Neural crest cell (in vitro differentiated cells): ENCODE data around the gene S100PBP. TPM values are rescaled to one million over a fixed set of nuclear protein-coding genes. Genes with fewer than 3 reads are reported as not detected.

Experiments used
- DNase-seq: peaks from one replicate; pipeline ENCODE4 v3.0.0; 2021; ENCODE audit warnings: low read depth, mixed read lengths, low spot score
- H3K27ac Mint-ChIP-seq: one replicate; pipeline ENCODE4 v1.8.0; 2021; ENCODE audit warnings: mild to moderate bottlenecking, mixed read lengths; ENCODE audit not compliant: unreplicated experiment
- H3K27me3 Mint-ChIP-seq: 2 replicates; pipeline ENCODE4 v1.8.0; 2021; ENCODE audit warnings: low read depth, mild to moderate bottlenecking, mixed read lengths
- H3K36me3 Mint-ChIP-seq: 2 replicates; pipeline ENCODE4 v1.8.0; 2021; ENCODE audit warnings: low read depth, mild to moderate bottlenecking, mixed read lengths
- H3K4me1 Mint-ChIP-seq: 2 replicates; pipeline ENCODE4 v1.8.0; 2021; ENCODE audit warnings: mixed read lengths
- H3K4me3 Mint-ChIP-seq: one replicate; pipeline ENCODE4 v1.8.0; 2021; ENCODE audit warnings: mild to moderate bottlenecking, mixed read lengths
- H3K9me3 Mint-ChIP-seq: 2 replicates; pipeline ENCODE4 v1.8.0; 2021; ENCODE audit warnings: mixed read lengths
- CTCF ChIP-seq: fragments of 200-600 bp; sonication (generic); conservative IDR thresholded peaks from 2 replicates; pipeline ENCODE4 v1.5.0; 2021; ENCODE audit warnings: antibody characterized with exemption, mild to moderate bottlenecking
- total RNA-seq: library from RNA; stranded (reverse); gene quantifications from 2 replicates; pipeline ENCODE4 v1.2.1, GENCODE V29; 2021

Gene S100PBP
- total RNA-seq, 1 donor from 2014 or later = 55.0 TPM

- no peak overlapping the region for H3K4me3 Mint-ChIP-seq
- H3K36me3 Mint-ChIP-seq = no peaks in the 10 kb centered on the region
- TF ChIP-seq CTCF = no peak
- peaks cover 11% of the 10 kb centered on the region for H3K4me1 Mint-ChIP-seq
- peaks cover 70% of the 10 kb centered on the region for H3K27me3 Mint-ChIP-seq
- H3K9me3 Mint-ChIP-seq = no peaks in the 10 kb centered on the region
- no peak for DNase-seq
- H3K27ac Mint-ChIP-seq = no peak overlapping the region
These were observed 77.2 kb downstream of the S100PBP start for GRCh38 chr1:32894681-32895080.

- peaks cover 70% of the 10 kb centered on the region for H3K27me3 Mint-ChIP-seq
- no peaks in the 10 kb centered on the region for H3K9me3 Mint-ChIP-seq
- H3K36me3 Mint-ChIP-seq = no peaks in the 10 kb centered on the region
- H3K4me3 Mint-ChIP-seq = peak overlapping the region; percentile 56
- H3K4me1 Mint-ChIP-seq = peaks cover 11% of the 10 kb centered on the region
- H3K27ac Mint-ChIP-seq = no peak overlapping the region
- no peak for DNase-seq
- no peak for TF ChIP-seq CTCF
These were observed 78.1 kb downstream of the S100PBP start for GRCh38 chr1:32895325-32896215.

- H3K4me3 Mint-ChIP-seq = no peak overlapping the region
- H3K36me3 Mint-ChIP-seq = no peaks in the 10 kb centered on the region
- H3K4me1 Mint-ChIP-seq = peaks cover 11% of the 10 kb centered on the region
- TF ChIP-seq CTCF = no peak
- no peak overlapping the region for H3K27ac Mint-ChIP-seq
- H3K27me3 Mint-ChIP-seq = peaks cover 66% of the 10 kb centered on the region
- H3K9me3 Mint-ChIP-seq = no peaks in the 10 kb centered on the region
- no peak for DNase-seq
These were observed 79.0 kb downstream of the S100PBP start for GRCh38 chr1:32896451-32896850.

- no peak for TF ChIP-seq CTCF
- Mint-ChIP-seq H3K27ac (no peak overlapping the region), H3K4me1 (peaks cover 4% of the 10 kb centered on the region), H3K36me3 (no peaks in the 10 kb centered on the region), H3K4me3 (no peak overlapping the region), H3K27me3 (peaks cover 66% of the 10 kb centered on the region), H3K9me3 (no peaks in the 10 kb centered on the region)
- no peak for DNase-seq
These were observed 79.9 kb downstream of the S100PBP start for GRCh38 chr1:32897082-32898049.

- Mint-ChIP-seq H3K4me1 (no peaks in the 10 kb centered on the region), H3K4me3 (no peak overlapping the region), H3K9me3 (no peaks in the 10 kb centered on the region), H3K27me3 (peaks cover 67% of the 10 kb centered on the region), H3K36me3 (no peaks in the 10 kb centered on the region), H3K27ac (no peak overlapping the region)
- no peak for DNase-seq
- no peak for TF ChIP-seq CTCF
These were observed 80.6 kb downstream of the S100PBP start for GRCh38 chr1:32898056-32898455.
